Liver (tissue), 9 donors: ENCODE results near the gene PCTP. TPM values are rescaled to one million over a fixed set of nuclear protein-coding genes. Genes with fewer than 3 reads are reported as not detected.

Experiments
- DNase-seq: peaks from one replicate; pipeline ENCODE4 v3.0.0-alpha.2; 2017; ENCODE audit warnings: low spot score
- H3K27ac ChIP-seq, 2 donors: one replicate each; pipeline ENCODE4 v1.7.0; 2013; ENCODE audit warnings: inconsistent platforms in 2 of 2, low read length in 2 of 2, control low read depth in 1 of 2, low read depth in 1 of 2, mild to moderate bottlenecking in 1 of 2
- H3K27me3 ChIP-seq, 4 donors: one replicate each; pipeline versions ENCODE4 v1.6.1 to v1.7.0; 2013; ENCODE audit warnings: low read length in 3 of 4, inconsistent platforms in 1 of 4, mild to moderate bottlenecking in 1 of 4, moderate library complexity in 1 of 4; ENCODE audit not compliant: control insufficient read depth in 4 of 4, insufficient read depth in 4 of 4
- H3K36me3 ChIP-seq, 4 donors: one replicate each; pipeline versions ENCODE4 v1.6.1 to v1.7.0; 2013; ENCODE audit warnings: low read length in 3 of 4, mild to moderate bottlenecking in 3 of 4, low read depth in 1 of 4, moderate library complexity in 1 of 4; ENCODE audit not compliant: control insufficient read depth in 4 of 4, insufficient read depth in 3 of 4
- H3K4me1 ChIP-seq, 4 donors: one replicate each; pipeline versions ENCODE4 v1.6.1 to v1.7.0; 2013; ENCODE audit warnings: low read length in 3 of 4, mild to moderate bottlenecking in 3 of 4, moderate library complexity in 1 of 4; ENCODE audit not compliant: control insufficient read depth in 4 of 4, insufficient read depth in 4 of 4
- H3K4me3 ChIP-seq, 3 donors: one replicate each; pipeline versions ENCODE4 v1.6.1 to v1.7.0; 2013; ENCODE audit warnings: low read length in 3 of 3, control low read depth in 1 of 3, low read depth in 1 of 3, mild to moderate bottlenecking in 1 of 3
- H3K9ac ChIP-seq, 2 donors: one replicate each; pipeline ENCODE4 v1.7.0; 2013; ENCODE audit warnings: low read length in 2 of 2, mild to moderate bottlenecking in 2 of 2, moderate library complexity in 2 of 2, control low read depth in 1 of 2, low read depth in 1 of 2
- H3K9me3 ChIP-seq, 4 donors: one replicate each; pipeline versions ENCODE4 v1.6.1 to v1.7.0; 2013; ENCODE audit warnings: low read length in 3 of 4; ENCODE audit not compliant: control insufficient read depth in 4 of 4
- ATF3 ChIP-seq: IDR thresholded peaks from 2 replicates; pipeline ENCODE4 v1.6.1; 2016; ENCODE audit warnings: antibody characterized with exemption
- FOXA2 ChIP-seq: IDR thresholded peaks from 2 replicates; pipeline ENCODE4 v1.6.1; 2016; ENCODE audit warnings: antibody characterized with exemption
- GABPA ChIP-seq, 2 donors: IDR thresholded peaks in 1 of 2; conservative IDR thresholded peaks in 1 of 2; 2 replicates each; pipeline ENCODE4 v1.6.1; 2016; ENCODE audit warnings: antibody characterized with exemption in 2 of 2, mild to moderate bottlenecking in 1 of 2, moderate library complexity in 1 of 2
- JUND ChIP-seq, 2 donors: IDR thresholded peaks; 2 replicates each; pipeline ENCODE4 v1.6.1; 2016; ENCODE audit warnings: antibody characterized with exemption in 2 of 2
- RAD21 ChIP-seq, 2 donors: IDR thresholded peaks; 2 replicates each; pipeline ENCODE4 v1.6.1; 2016; ENCODE audit warnings: antibody characterized with exemption in 2 of 2, mild to moderate bottlenecking in 2 of 2
- RXRA ChIP-seq, 2 donors: IDR thresholded peaks; 2 replicates each; pipeline ENCODE4 v1.6.1; 2017 to 2018; ENCODE audit warnings: antibody characterized with exemption in 2 of 2, mild to moderate bottlenecking in 1 of 2
- SP1 ChIP-seq: IDR thresholded peaks from 2 replicates; pipeline ENCODE4 v1.6.1; 2018; ENCODE audit warnings: antibody characterized with exemption, mild to moderate bottlenecking
- TAF1 ChIP-seq: conservative IDR thresholded peaks from 2 replicates; pipeline ENCODE4 v1.6.1; 2016; ENCODE audit warnings: antibody characterized with exemption, mild to moderate bottlenecking
- YY1 ChIP-seq: IDR thresholded peaks from 2 replicates; pipeline ENCODE4 v1.6.1; 2016; ENCODE audit warnings: antibody characterized with exemption, mild to moderate bottlenecking
- ZBTB33 ChIP-seq: IDR thresholded peaks from 2 replicates; pipeline ENCODE4 v1.6.1; 2016; ENCODE audit warnings: antibody characterized with exemption
- WGBS: extraction: QIAGEN DNeasy Blood & Tissue Kit; methylation state at CpG from one replicate; pipeline ENCODE4 v1.1.7; 2013; 5-methylcytosine and 5-hydroxymethylcytosine counted together
- polyA plus RNA-seq, 2 donors: library from polyadenylated mRNA; stranded (reverse) in 1 of 2; unstranded in 1 of 2; fragments of 200-250 nt in 1 of 2; fragments of >200 nt in 1 of 2; fragmentation: Nextera tagmentation in 1 of 2; extraction: Ambion mirVana in 1 of 2; gene quantifications; one replicate each; pipeline versions ENCODE4 v1.2.1 to v1.2.3, GENCODE V29; 2013 to 2015
- total RNA-seq, 2 donors: library from RNA; depleted of rRNA; stranded (reverse); fragments of >200 nt; gene quantifications; one replicate each; pipeline ENCODE4 v1.2.3, GENCODE V29; 2014
- TF ChIP-seq, protein P1 (sequence below): fragments of 150-350 bp; IDR thresholded peaks from 2 replicates; pipeline ENCODE4 v1.5.1; 2017; ENCODE audit warnings: improper control_type of control experiment, low read depth, low read length; ENCODE audit not compliant: missing input control
- donor health status: healthy.
- donor health status: healthy.
- donor health status: healthy.
- donor health status: healthy.
- donor health status: healthy.

Gene PCTP
- total and polyA plus RNA-seq, 4 donors = 25.0 to 79.0 (median 55.8) TPM

- TF ChIP-seq GABPA (IDR thresholded peaks at IDR 0.05 in 1 of 2, conservative IDR thresholded peaks at IDR 0.05 in 1 of 2) = no peak
- no peak for TF ChIP-seq YY1
Observed at GRCh38 chr17:55722016-55722736, 28.7 kb upstream of the PCTP start (continued).

DNA sequence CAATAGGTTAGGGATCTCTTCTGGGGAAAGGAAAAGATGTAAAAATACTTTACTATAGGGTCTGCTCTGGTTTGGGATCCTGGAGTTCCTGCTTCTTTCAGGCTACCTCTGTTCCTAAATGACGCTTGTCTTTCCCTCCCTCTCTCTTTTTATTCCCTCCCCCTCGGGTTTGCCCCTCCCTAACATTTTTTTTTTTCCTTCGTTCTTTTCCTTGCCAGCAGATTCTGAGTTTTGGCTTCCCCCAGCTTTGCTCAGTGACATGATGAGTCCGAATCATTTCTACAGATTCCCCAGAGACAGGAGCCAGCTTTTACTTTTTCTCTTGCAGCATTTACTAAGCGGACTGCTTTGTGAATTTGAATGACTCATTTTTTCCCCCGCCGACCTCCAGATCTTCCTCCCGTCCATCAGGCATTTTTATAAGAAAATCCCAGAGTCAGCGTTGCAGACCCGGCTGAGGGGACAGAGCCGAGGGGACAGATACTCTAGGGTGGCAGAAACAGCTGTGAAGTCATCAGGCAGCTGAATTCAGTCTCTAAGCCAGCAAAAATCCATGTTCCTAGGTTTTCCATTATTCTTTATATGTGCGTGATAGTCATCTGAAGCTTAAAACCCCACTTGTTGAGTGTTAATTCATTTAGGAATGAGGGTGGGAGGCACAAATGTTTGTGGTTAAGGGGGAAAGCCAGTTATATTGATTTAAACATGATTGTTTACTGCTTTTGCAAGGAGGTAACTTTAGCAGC, 27.9 kb upstream of the PCTP start, which contains the start of gene TMEM100:
Gene TMEM100 (minus strand): TSS at position 123 of the 746 bp plus-strand sequence. CDS start 1,794 bp downstream, outside the sequence.
- Histone ChIP-seq H3K9me3 (no peaks in the 10 kb centered on the region), H3K4me3 (no peak within 1 kb of the TSS), H3K9ac (peak within 1 kb of the TSS in 1 of 2 donors; percentile 29), H3K4me1 (peaks cover 2 to 7% (median 4%) of the 10 kb centered on the region in 4 donors), H3K27me3 (no peaks in the 10 kb centered on the region), H3K36me3 (no peaks in the 10 kb centered on the region), H3K27ac (no peak within 1 kb of the TSS)
- no peak for TF ChIP-seq ATF3
- TF ChIP-seq RXRA (IDR thresholded peaks at IDR 0.05) = no peak
- TF ChIP-seq JUND (IDR thresholded peaks at IDR 0.05) = peak; percentile 88 to 91
- 58% methylated on average over 12 of the region's 12 CpGs for WGBS
- DNase-seq = no peak

- no peaks in the 10 kb centered on the region for H3K36me3 ChIP-seq
- H3K27ac ChIP-seq = no peak overlapping the region
- H3K4me1 ChIP-seq = peaks cover 2 to 5% (median 3%) of the 10 kb centered on the region in 4 donors
- no peak for TF ChIP-seq GABPA (IDR thresholded peaks at IDR 0.05 in 1 of 2, conservative IDR thresholded peaks at IDR 0.05 in 1 of 2)
- no peak for TF ChIP-seq RXRA (IDR thresholded peaks at IDR 0.05)
- TF ChIP-seq, protein P1, sequence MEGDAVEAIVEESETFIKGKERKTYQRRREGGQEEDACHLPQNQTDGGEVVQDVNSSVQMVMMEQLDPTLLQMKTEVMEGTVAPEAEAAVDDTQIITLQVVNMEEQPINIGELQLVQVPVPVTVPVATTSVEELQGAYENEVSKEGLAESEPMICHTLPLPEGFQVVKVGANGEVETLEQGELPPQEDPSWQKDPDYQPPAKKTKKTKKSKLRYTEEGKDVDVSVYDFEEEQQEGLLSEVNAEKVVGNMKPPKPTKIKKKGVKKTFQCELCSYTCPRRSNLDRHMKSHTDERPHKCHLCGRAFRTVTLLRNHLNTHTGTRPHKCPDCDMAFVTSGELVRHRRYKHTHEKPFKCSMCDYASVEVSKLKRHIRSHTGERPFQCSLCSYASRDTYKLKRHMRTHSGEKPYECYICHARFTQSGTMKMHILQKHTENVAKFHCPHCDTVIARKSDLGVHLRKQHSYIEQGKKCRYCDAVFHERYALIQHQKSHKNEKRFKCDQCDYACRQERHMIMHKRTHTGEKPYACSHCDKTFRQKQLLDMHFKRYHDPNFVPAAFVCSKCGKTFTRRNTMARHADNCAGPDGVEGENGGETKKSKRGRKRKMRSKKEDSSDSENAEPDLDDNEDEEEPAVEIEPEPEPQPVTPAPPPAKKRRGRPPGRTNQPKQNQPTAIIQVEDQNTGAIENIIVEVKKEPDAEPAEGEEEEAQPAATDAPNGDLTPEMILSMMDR = no peak
- TF ChIP-seq TAF1 = no peak
- TF ChIP-seq ATF3 = no peak
- no peak for TF ChIP-seq YY1
- no peak for TF ChIP-seq ZBTB33
- TF ChIP-seq RAD21 (IDR thresholded peaks at IDR 0.05) = no peak
- TF ChIP-seq SP1 = no peak
- no peak for TF ChIP-seq FOXA2
- H3K9ac ChIP-seq = no peak overlapping the region
- no peak overlapping the region for H3K4me3 ChIP-seq
- DNase-seq = no peak
- H3K27me3 ChIP-seq = no peaks in the 10 kb centered on the region
- H3K9me3 ChIP-seq = no peaks in the 10 kb centered on the region
Observed at GRCh38 chr17:55723488-55723848, 27.4 kb upstream of the PCTP start.
